ENCODE measurements around the gene DNAJB8.

- TF ChIP-seq CTCF (IDR thresholded peaks at IDR 0.05): no peak
- no peak for TF ChIP-seq POLR2A (IDR thresholded peaks at IDR 0.05)
Measured at GRCh38 chr3:128487538-128487812, 20.8 kb upstream of the DNAJB8 start.
